Right atrium auricular region (tissue), 2 donors: ENCODE measurements around the gene DNASE1. TPM values are rescaled to one million over a fixed set of nuclear protein-coding genes. Genes with fewer than 3 reads are reported as not detected.
"Not testable (repeated sequence)": the region's sequence is repeated elsewhere in the genome, so short reads cannot be mapped to it uniquely, and the experiment has no call there.

ENCODE experiments used
- DNase-seq: peaks from one replicate; pipeline ENCODE4 v3.0.0-alpha.2; 2019; ENCODE audit warnings: low spot score
- H3K27ac ChIP-seq, 2 donors: fragments of 200-600 bp; sonication (generic); 1 replicate in 1 of 2; 2 replicates in 1 of 2; pipeline ENCODE4 v1.5.1; 2016 to 2019
- H3K27me3 ChIP-seq, 2 donors: fragments of 200-600 bp; sonication (generic); one replicate each; pipeline versions ENCODE4 v1.5.1 to v1.6.0; 2017 to 2019
- H3K36me3 ChIP-seq: fragments of 200-600 bp; sonication (generic); one replicate; pipeline ENCODE4 v1.5.1; 2016
- H3K4me1 ChIP-seq, 2 donors: fragments of 200-600 bp; sonication (generic); one replicate each; pipeline versions ENCODE4 v1.5.1 to v1.6.0; 2017 to 2019
- H3K4me3 ChIP-seq, 2 donors: fragments of 200-600 bp; sonication (generic); 1 replicate in 1 of 2; 2 replicates in 1 of 2; pipeline ENCODE4 v1.5.1; 2017 to 2019; ENCODE audit warnings: mild to moderate bottlenecking in 1 of 2, moderate library complexity in 1 of 2
- H3K9me3 ChIP-seq, 2 donors: fragments of 200-600 bp; sonication (generic); one replicate each; pipeline ENCODE4 v1.5.1; 2019
- CTCF ChIP-seq, 2 donors: fragments of 200-600 bp; sonication (generic); IDR thresholded peaks; one replicate each; pipeline ENCODE4 v1.5.1; 2019; ENCODE audit warnings: antibody characterized with exemption in 2 of 2
- total RNA-seq, 2 donors: library from RNA; depleted of rRNA; stranded (reverse); fragments of >200 nt; gene quantifications; one replicate each; pipeline ENCODE4 v1.1.0, GENCODE V29; 2016

Gene DNASE1
- total RNA-seq, result 1 to 10 TPM; 2.7 to 6.7 TPM

- peaks cover 29% of the 10 kb centered on the region for H3K36me3 ChIP-seq
- H3K27ac ChIP-seq, result no peak within 1 kb of the TSS
These were observed at the start of gene DNASE1 for GRCh38 chr16:3654249-3654991. Gene DNASE1 (plus strand): TSS chr16:3654691. CDS start chr16:3655374, 683 bp downstream.

GRCh38 chr16:3606441-3606840 lies 48.0 kb upstream of the DNASE1 start:
- no peaks in the 10 kb centered on the region for H3K36me3 ChIP-seq
- no peaks in the 10 kb centered on the region for H3K9me3 ChIP-seq
- H3K4me1 ChIP-seq, result peaks cover 0 to 11% of the 10 kb centered on the region in 2 donors
- no peak overlapping the region for H3K4me3 ChIP-seq
- H3K27ac ChIP-seq, result no peak overlapping the region
- H3K27me3 ChIP-seq, result no peaks in the 10 kb centered on the region
- no peak for TF ChIP-seq CTCF (IDR thresholded peaks at IDR 0.05)
- no peak for DNase-seq

More at GRCh38 chr16:3654249-3654991, at the start of gene DNASE1:
- Histone ChIP-seq H3K4me1 (peaks cover 0 to 9% of the 10 kb centered on the region in 2 donors), H3K27me3 (no peaks in the 10 kb centered on the region), H3K9me3 (no peaks in the 10 kb centered on the region), H3K4me3 (no peak within 1 kb of the TSS)
- DNase-seq, result no peak
- TF ChIP-seq CTCF (IDR thresholded peaks at IDR 0.05), result peak; percentile 49 to 70

GRCh38 chr16:3607161-3607560 lies 47.3 kb upstream of the DNASE1 start:
- no peaks in the 10 kb centered on the region for H3K9me3 ChIP-seq
- H3K27me3 ChIP-seq, result no peaks in the 10 kb centered on the region
- H3K4me3 ChIP-seq, result no peak overlapping the region
- no peaks in the 10 kb centered on the region for H3K36me3 ChIP-seq
- H3K4me1 ChIP-seq, result peaks cover 0 to 12% of the 10 kb centered on the region in 2 donors
- no peak for DNase-seq
- no peak for TF ChIP-seq CTCF (IDR thresholded peaks at IDR 0.05)
- H3K27ac ChIP-seq, result no peak overlapping the region

DNA sequence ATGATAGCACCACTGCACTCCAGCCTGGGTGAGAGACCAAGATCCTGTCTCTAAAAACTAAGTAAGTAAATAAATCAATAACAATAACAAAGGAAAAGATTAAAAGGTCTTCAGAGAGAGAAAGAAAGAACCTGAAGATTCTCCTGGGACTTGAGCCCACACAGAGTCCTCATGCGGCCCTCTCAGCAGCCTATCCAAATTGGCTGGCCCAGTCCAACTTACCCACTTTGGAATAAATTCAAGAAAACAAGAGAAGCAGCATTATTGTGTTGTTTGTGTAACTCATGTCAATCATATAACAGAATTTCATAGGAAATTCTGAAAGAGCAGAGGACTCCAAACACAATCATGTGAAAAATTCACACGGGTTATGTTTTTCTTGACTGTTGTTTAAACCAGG lies 46.9 kb upstream of the DNASE1 start:
- H3K9me3 ChIP-seq, result no peaks in the 10 kb centered on the region
- no peak for TF ChIP-seq CTCF (IDR thresholded peaks at IDR 0.05)
- H3K36me3 ChIP-seq, result no peaks in the 10 kb centered on the region
- no peaks in the 10 kb centered on the region for H3K27me3 ChIP-seq
- no peak for DNase-seq
- H3K4me3 ChIP-seq, result no peak overlapping the region
- H3K4me1 ChIP-seq, result peaks cover 0 to 17% of the 10 kb centered on the region in 2 donors
- H3K27ac ChIP-seq, result no peak overlapping the region

- Histone ChIP-seq H3K9me3 (no peaks in the 10 kb centered on the region), H3K4me3 (no peak overlapping the region), H3K27ac (no peak overlapping the region), H3K4me1 (peaks cover 0 to 22% of the 10 kb centered on the region in 2 donors), H3K27me3 (no peaks in the 10 kb centered on the region), H3K36me3 (no peaks in the 10 kb centered on the region)
- TF ChIP-seq CTCF (IDR thresholded peaks at IDR 0.05), result no peak
- no peak for DNase-seq
These were observed 46.4 kb upstream of the DNASE1 start for GRCh38 chr16:3608069-3608468.

GRCh38 chr16:3608976-3609375 lies 45.5 kb upstream of the DNASE1 start:
- H3K9me3 ChIP-seq, H3K4me3 ChIP-seq, DNase-seq, H3K27me3 ChIP-seq, H3K36me3 ChIP-seq, H3K27ac ChIP-seq: not testable (repeated sequence)
- H3K4me1 ChIP-seq, result peaks cover 0 to 23% of the 10 kb centered on the region in 2 donors
